Common myeloid progenitor, CD34-positive (primary cell): Measurements from ENCODE around the gene MEF2C.

Experiments used
- CTCF ChIA-PET: fragments of 350-600 bp; sonication (Branson Sonifier 250); formaldehyde crosslinking; loops from one replicate; lab custom pipeline; 2021; ENCODE audit warnings: antibody characterized with exemption; lab: Charles Lee
- POLR2A ChIA-PET: fragments of 350-600 bp; sonication (Branson Sonifier 250); formaldehyde crosslinking; loops from one replicate; lab custom pipeline; 2021; ENCODE audit warnings: antibody characterized with exemption; lab: Charles Lee
- DNase-seq, 3 donors: peaks; one replicate each; pipeline versions ENCODE4 v3.0.0 to v3.0.0-alpha.2; 2013
- H3K27ac ChIP-seq, 2 experiments: 1 replicate in 1 of 2; 2 replicates in 1 of 2; pipeline ENCODE4 v1.7.0; 2013; ENCODE audit warnings: inconsistent platforms in 2 of 2, low read length in 2 of 2, mild to moderate bottlenecking in 2 of 2, low read depth in 1 of 2, moderate library complexity in 1 of 2; ENCODE audit not compliant: severe bottlenecking in 2 of 2, insufficient read depth in 1 of 2, poor library complexity in 1 of 2
- H3K27me3 ChIP-seq, 5 experiments: replicated peaks in 2 of 5; 1 replicate in 3 of 5; 2 replicates in 2 of 5; pipeline versions ENCODE4 v1.6.1 to v1.7.0; 2013; ENCODE audit warnings: low read length in 4 of 5, mild to moderate bottlenecking in 2 of 5, moderate library complexity in 2 of 5, inconsistent platforms in 1 of 5; ENCODE audit not compliant: insufficient read depth in 5 of 5, control insufficient read depth in 4 of 5
- H3K36me3 ChIP-seq, 4 experiments: 1 replicate in 2 of 4; 2 replicates in 2 of 4; pipeline versions ENCODE4 v1.6.1 to v1.7.0; 2013; ENCODE audit warnings: low read length in 3 of 4, control low read depth in 1 of 4, mild to moderate bottlenecking in 1 of 4; ENCODE audit not compliant: control insufficient read depth in 4 of 4, insufficient read depth in 4 of 4
- H3K4me1 ChIP-seq, 4 experiments: 1 replicate in 3 of 4; 2 replicates in 1 of 4; pipeline versions ENCODE4 v1.6.1 to v1.7.1; 2013; ENCODE audit warnings: low read length in 3 of 4, mild to moderate bottlenecking in 3 of 4, control low read depth in 1 of 4, inconsistent platforms in 1 of 4, moderate library complexity in 1 of 4; ENCODE audit not compliant: control insufficient read depth in 4 of 4, insufficient read depth in 4 of 4; ENCODE audit errors: control extremely low read depth in 1 of 4
- H3K4me3 ChIP-seq, 7 experiments: 1 replicate in 4 of 7; 2 replicates in 3 of 7; pipeline versions ENCODE4 v1.5.1 to v1.7.0; 2013; ENCODE audit warnings: mild to moderate bottlenecking in 7 of 7, low read length in 6 of 7, moderate library complexity in 6 of 7, inconsistent platforms in 2 of 7, low read depth in 2 of 7, control low read depth in 1 of 7; ENCODE audit not compliant: insufficient read depth in 4 of 7, control insufficient read depth in 1 of 7; ENCODE audit errors: extremely low read depth in 1 of 7
- H3K9me3 ChIP-seq, 5 experiments: 1 replicate in 4 of 5; 2 replicates in 1 of 5; pipeline versions ENCODE4 v1.6.1 to v1.7.1; 2013; ENCODE audit warnings: low read length in 4 of 5, mild to moderate bottlenecking in 2 of 5, inconsistent platforms in 1 of 5, low read depth in 1 of 5, moderate library complexity in 1 of 5; ENCODE audit not compliant: control insufficient read depth in 4 of 5, insufficient read depth in 2 of 5; ENCODE audit errors: control extremely low read depth in 1 of 5
- WGBS: methylation state at CpG from one replicate; pipeline ENCODE4 v1.1.5; 2013; ENCODE audit not compliant: insufficient coverage; 5-methylcytosine and 5-hydroxymethylcytosine counted together

MEF2C gene

DNA sequence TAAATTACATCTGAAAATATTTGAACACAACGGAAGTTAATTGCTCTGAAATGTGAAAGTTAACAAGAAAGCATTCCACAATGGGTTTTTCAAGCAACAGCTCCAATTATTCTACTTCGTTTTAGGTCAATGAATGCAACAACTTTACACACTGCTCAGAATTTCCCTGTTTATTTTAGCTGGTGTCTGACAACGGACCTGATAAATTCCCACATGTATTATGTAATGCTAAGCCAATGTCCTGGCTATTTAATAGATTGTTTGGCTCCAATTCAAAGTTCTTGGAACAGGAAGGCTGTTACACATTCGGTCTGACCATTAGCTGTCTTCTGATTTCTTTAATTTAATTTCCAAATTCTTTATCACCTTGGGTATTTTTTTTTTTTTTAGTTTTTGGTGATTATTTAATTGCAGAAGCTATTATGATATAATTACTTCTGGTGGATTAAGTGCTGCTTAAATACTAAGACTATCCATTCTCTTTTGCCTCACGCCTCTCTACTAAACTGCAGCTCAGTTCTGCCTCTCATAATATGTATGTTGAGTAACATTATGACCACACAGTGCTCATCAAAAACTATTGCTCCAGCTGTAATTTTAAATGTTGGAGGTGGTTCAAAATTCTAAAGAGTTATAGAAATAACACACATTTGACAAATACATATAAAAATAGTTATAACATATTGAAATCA is 57.9 kb downstream of the MEF2C start:
- CTCF ChIA-PET = interaction anchor here (1.0 to 1.2 kb wide), 5 partner anchors 13 to 90 kb away, joined by 3 to 4 read pairs (median 3); partner anchors contain the start of gene MEF2C
- peak overlapping the region in 5 of 7 experiments; percentile 20 to 59 (median 32) for H3K4me3 ChIP-seq
- WGBS = 0% methylated on average over 1 of the region's 5 CpGs
- DNase-seq = peak in 1 of 3 donors; percentile 24
- H3K4me1 ChIP-seq = peaks cover 47 to 76% (median 64%) of the 10 kb centered on the region in 4 experiments
- peak overlapping the region; percentile 94 to 96 for H3K27ac ChIP-seq
- peaks cover 0 to 24% (median 7%) of the 10 kb centered on the region in 4 experiments for H3K36me3 ChIP-seq
- POLR2A ChIA-PET = interaction anchor here (1.1 kb wide), 1 partner anchor 24 kb away, joined by 4 read pairs; no protein-coding TSS in a partner anchor
- H3K27me3 ChIP-seq = no peaks in the 10 kb centered on the region
- H3K9me3 ChIP-seq = no peaks in the 10 kb centered on the region

DNA sequence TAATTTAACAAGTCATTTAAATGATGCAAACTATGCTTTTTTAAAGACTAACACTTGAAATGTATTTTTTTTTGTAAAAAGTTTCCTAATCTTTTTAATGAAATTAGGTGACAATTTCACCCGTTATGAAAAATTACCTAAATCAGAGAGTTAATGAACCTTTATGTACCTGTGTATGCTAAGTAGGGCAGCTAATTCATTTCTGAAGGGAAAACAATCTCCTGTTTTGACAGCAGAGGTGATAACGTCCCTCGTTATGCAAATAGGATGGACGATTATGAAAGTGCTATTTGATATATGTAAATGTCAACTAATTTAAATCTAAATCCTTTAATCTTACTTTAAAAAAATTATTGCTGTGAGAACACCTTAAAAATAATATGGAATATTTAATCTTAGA is 58.8 kb downstream of the MEF2C start:
- peaks cover 38 to 71% (median 58%) of the 10 kb centered on the region in 4 experiments for H3K4me1 ChIP-seq
- H3K27me3 ChIP-seq = no peaks in the 10 kb centered on the region
- H3K36me3 ChIP-seq = peaks cover 0 to 30% (median 8%) of the 10 kb centered on the region in 4 experiments
- H3K9me3 ChIP-seq = no peaks in the 10 kb centered on the region
- H3K27ac ChIP-seq = peak overlapping the region; percentile 94 to 96
- ChIA-PET CTCF (interaction anchor here (1.1 kb wide), 1 partner anchor 59 kb away, joined by 4 read pairs; the partner anchor contains the start of gene MEF2C), POLR2A (no interaction called here)
- whole genome bisulfite sequencing = no CpG with 5 or more reads among the region's 4 CpGs
- H3K4me3 ChIP-seq = peak overlapping the region in 1 of 7 experiments; percentile 51
- DNase-seq = no peak

DNA sequence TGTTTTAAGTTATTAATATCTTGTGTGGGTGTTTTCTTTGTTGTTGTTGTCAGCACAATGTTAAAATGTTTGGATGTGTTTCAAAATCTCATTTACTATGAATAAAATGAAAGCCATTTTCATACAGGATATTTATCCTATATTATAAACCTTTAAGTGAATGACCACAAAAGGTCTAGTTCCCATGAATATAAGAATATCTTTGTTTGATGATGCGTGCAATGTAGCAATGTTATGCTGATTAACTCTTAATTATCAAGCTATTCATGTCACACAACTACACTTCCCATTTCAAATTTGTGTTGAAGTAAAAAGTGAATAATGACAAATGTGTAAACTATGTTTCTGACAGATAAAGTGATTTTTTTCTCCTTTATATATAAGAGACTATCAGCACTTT is 59.8 kb downstream of the MEF2C start:
- no CpG with 5 or more reads among the region's 1 CpG for WGBS
- Histone ChIP-seq H3K36me3 (peaks cover 0 to 34% (median 8%) of the 10 kb centered on the region in 4 experiments), H3K4me1 (peaks cover 33 to 67% (median 56%) of the 10 kb centered on the region in 4 experiments), H3K27ac (peak overlapping the region; percentile 94 to 96), H3K4me3 (no peak overlapping the region), H3K27me3 (no peaks in the 10 kb centered on the region), H3K9me3 (no peaks in the 10 kb centered on the region)
- POLR2A ChIA-PET = no interaction called here
- CTCF ChIA-PET = no interaction called here
- DNase-seq = no peak

- WGBS = no CpG with 5 or more reads among the region's 4 CpGs
- Histone ChIP-seq H3K27me3 (no peaks in the 10 kb centered on the region), H3K9me3 (no peaks in the 10 kb centered on the region), H3K4me3 (no peak overlapping the region), H3K4me1 (peaks cover 20 to 57% (median 39%) of the 10 kb centered on the region in 4 experiments), H3K27ac (no peak overlapping the region), H3K36me3 (peaks cover 0 to 41% (median 8%) of the 10 kb centered on the region in 4 experiments)
- ChIA-PET CTCF (interaction anchor here (1.9 to 2.0 kb wide), 2 partner anchors 10 to 24 kb away, joined by 4 to 6 read pairs; no protein-coding TSS in a partner anchor), POLR2A (no interaction called here)
- DNase-seq = no peak
Measured at GRCh38 chr5:88821161-88821560, 61.8 kb downstream of the MEF2C start.

DNA sequence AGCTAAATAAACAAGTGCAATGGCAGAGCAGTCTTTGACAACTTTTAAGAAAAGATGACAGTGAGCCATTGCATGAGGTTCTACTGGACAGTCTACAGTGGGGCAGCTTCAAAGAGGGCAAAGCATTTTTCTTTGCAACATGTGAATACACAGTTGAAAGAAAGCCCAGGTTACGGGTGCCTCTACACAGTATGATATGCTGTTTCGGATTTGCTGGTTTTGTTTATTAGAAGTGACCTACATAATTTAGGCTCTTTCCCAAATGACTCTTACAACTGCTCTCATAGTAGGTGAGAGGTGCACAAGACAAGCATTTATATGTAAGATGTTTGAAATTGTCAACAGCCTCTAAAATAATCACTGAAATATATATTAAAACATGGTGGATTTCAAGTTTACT is 62.4 kb downstream of the MEF2C start:
- CTCF ChIA-PET = interaction anchor here (1.0 to 2.0 kb wide), 8 partner anchors 10 to 90 kb away, joined by 3 to 6 read pairs (median 4); no protein-coding TSS in a partner anchor
- POLR2A ChIA-PET = no interaction called here
- no peak overlapping the region for H3K4me3 ChIP-seq
- H3K36me3 ChIP-seq = peaks cover 0 to 43% (median 8%) of the 10 kb centered on the region in 4 experiments
- H3K27ac ChIP-seq = no peak overlapping the region
- no CpG with 5 or more reads among the region's 2 CpGs for WGBS
- H3K4me1 ChIP-seq = peaks cover 21 to 57% (median 35%) of the 10 kb centered on the region in 4 experiments
- DNase-seq = no peak
- H3K27me3 ChIP-seq = no peaks in the 10 kb centered on the region
- no peaks in the 10 kb centered on the region for H3K9me3 ChIP-seq

DNA sequence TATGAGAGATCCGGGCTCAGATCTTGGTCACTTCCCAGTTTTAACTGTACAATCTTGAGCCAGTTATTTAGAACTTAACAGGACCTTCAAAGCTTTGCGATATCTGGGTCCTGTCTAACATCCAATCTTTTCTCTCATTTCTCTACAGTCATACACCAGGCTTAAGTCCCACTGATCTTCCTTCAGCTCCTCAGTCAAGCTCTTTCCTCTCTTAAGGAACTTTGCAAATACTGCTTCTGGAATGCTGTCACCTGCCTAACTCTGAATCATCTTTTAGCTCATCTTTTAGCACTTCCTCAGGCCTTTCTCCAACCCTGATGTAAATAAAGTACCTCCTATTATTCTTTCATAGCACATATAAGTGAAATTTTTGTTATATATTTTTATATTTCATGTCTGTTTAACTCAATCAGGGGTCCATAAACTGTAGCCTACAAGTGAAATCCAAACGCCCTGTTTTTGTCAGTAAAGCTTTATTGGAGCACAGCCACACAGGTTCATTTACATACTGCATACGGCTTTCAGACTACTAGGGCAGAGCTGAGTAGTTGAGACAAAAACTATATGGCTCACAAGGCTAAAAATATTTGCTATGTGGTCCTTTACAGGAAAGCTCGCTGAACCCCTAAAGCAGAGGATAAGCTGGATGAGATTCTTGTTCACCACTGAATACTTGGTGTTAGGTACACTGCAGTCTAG is 63.5 kb downstream of the MEF2C start:
- Histone ChIP-seq H3K4me1 (peaks cover 16 to 57% (median 33%) of the 10 kb centered on the region in 4 experiments), H3K27me3 (no peaks in the 10 kb centered on the region), H3K9me3 (no peaks in the 10 kb centered on the region), H3K36me3 (peaks cover 0 to 43% (median 9%) of the 10 kb centered on the region in 4 experiments), H3K27ac (peak overlapping the region in 1 of 2 experiments; percentile 39), H3K4me3 (no peak overlapping the region)
- DNase-seq = no peak
- CTCF ChIA-PET = interaction anchor here (0.8 to 2.5 kb wide), 17 partner anchors 9 to 89 kb away, joined by 3 to 10 read pairs (median 4); no protein-coding TSS in a partner anchor
- POLR2A ChIA-PET = interaction anchor here (0.6 kb wide), 1 partner anchor 41 kb away, joined by 4 read pairs; no protein-coding TSS in a partner anchor
- WGBS = 75% methylated on average over 4 of the region's 5 CpGs
